Measurements from ENCODE around the gene COL6A2.

- TF ChIP-seq CTCF (IDR thresholded peaks at IDR 0.05; ENCODE audit: insufficient read depth, low read depth, low read length) (no peak), EZH2 (IDR thresholded peaks at IDR 0.05; ENCODE audit: insufficient read depth, low read length) (no peak)
Measured at GRCh38 chr21:46154955-46155513, 57.1 kb downstream of the COL6A2 start.

Measured in astrocyte (in vitro differentiated cells and primary cell).